Psoas muscle (tissue), 8 donors: ENCODE data around the gene RPS6KL1. TPM values are rescaled to one million over a fixed set of nuclear protein-coding genes. Genes with fewer than 3 reads are reported as not detected.

Experiments
- ATAC-seq, 4 donors: fragments of 200-7000 bp; cut with Tn5 transposase; one replicate each; pipeline ENCODE4 v1.9.1; 2020; ENCODE audit warnings: moderate library complexity in 3 of 4, mild to moderate bottlenecking in 2 of 4
- DNase-seq, 2 donors: peaks; one replicate each; pipeline ENCODE4 v3.0.0-alpha.2; 2020
- H3K27ac ChIP-seq: fragments of 200-600 bp; one replicate; pipeline ENCODE4 v1.8.0; 2022
- H3K27me3 ChIP-seq, 3 donors: fragments of 200-600 bp in 1 of 3; one replicate each; pipeline versions ENCODE4 v1.6.1 to v1.8.0; 2013 to 2022; ENCODE audit warnings: low read length in 2 of 3, mild to moderate bottlenecking in 2 of 3, moderate library complexity in 1 of 3; ENCODE audit not compliant: insufficient read depth in 3 of 3
- H3K36me3 ChIP-seq, 2 donors: fragments of 200-600 bp in 1 of 2; one replicate each; pipeline versions ENCODE4 v1.6.1 to v1.8.0; 2013 to 2022; ENCODE audit warnings: low read depth in 1 of 2, mild to moderate bottlenecking in 1 of 2, moderate library complexity in 1 of 2; ENCODE audit not compliant: insufficient read depth in 1 of 2
- H3K4me1 ChIP-seq: fragments of 200-600 bp; one replicate; pipeline ENCODE4 v1.8.0; 2022
- H3K4me3 ChIP-seq: fragments of 200-600 bp; one replicate; pipeline ENCODE4 v1.8.0; 2022; ENCODE audit warnings: mild to moderate bottlenecking
- H3K9me3 ChIP-seq: fragments of 200-600 bp; one replicate; pipeline ENCODE4 v1.8.0; 2022
- WGBS, 3 donors: extraction: QIAGEN DNeasy Blood & Tissue Kit; methylation state at CpG; one replicate each; pipeline versions ENCODE4 v1.1.6 to v1.1.7; 2013; 5-methylcytosine and 5-hydroxymethylcytosine counted together
- intact Hi-C, 2 donors: fragments of 100-400 bp; cut with DNase I; formaldehyde crosslinking; loops; one replicate each; pipeline versions ENCODE4 v1.11.0 to v1.14.2; 2022
- polyA plus RNA-seq, 3 donors: library from polyadenylated mRNA; stranded (reverse); fragments of 200-250 nt; gene quantifications; one replicate each; pipeline ENCODE4 v1.2.3, GENCODE V29; 2013
- total RNA-seq, 4 donors: library from RNA; stranded (reverse); fragmentation: NEBNext Ultra II Directional in 2 of 4; extraction: Animal tissue kit (Norgen Biotek cat#: 25700) in 2 of 4; gene quantifications; one replicate each; pipeline versions ENCODE4 v1.2.1 to v1.2.4, GENCODE V29; 2021 to 2023
- TF ChIP-seq, protein P1 (sequence below): fragments of 200-600 bp; IDR thresholded peaks from one replicate; pipeline ENCODE4 v1.8.0; 2022; ENCODE audit warnings: antibody characterized with exemption
- donor health status: healthy with polysubstance abuse.
- donor health status: DM: no; HTN: no; CAD: no; lungs with moderate emphysema.
- donor health status: Bipolar disorder and iron deficiency.
- donor health status: healthy.
- donor health status: DM: yes; HTN: yes; CAD: no.
- donor health status: DM: no; HTN: no; CAD: no.
- donor health status: DM: no; HTN: no; CAD: no.
- donor health status: DM: yes; HTN: yes; CAD: no.

Gene RPS6KL1
- total and polyA plus RNA-seq, 7 donors = 9.4 to 34.1 (median 25.6) TPM

DNA sequence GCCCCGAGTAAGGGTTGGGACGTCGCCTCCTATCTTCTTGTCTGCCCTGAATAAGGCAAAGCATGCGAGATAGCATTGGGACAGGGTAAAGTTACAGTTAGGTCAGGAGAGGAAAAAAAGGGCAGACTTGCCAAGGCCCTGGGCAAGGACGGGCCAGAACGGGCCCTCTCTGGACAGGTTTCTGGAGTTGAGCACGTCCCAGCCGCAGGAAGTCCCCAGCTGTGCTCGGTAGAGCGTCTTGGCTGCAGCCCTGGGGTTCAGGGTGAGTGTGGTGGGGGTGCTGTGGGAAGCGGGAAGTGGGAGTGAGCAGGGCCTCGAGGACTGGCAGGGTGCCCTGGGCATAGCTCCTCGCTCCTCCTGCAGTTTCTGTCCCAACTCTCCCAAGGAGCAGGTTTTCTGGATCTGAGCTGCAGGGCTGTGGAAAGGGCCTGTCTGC, 5.4 kb downstream of the RPS6KL1 start:
- H3K4me1 ChIP-seq = peaks cover 43% of the 10 kb centered on the region
- TF ChIP-seq, protein P1, sequence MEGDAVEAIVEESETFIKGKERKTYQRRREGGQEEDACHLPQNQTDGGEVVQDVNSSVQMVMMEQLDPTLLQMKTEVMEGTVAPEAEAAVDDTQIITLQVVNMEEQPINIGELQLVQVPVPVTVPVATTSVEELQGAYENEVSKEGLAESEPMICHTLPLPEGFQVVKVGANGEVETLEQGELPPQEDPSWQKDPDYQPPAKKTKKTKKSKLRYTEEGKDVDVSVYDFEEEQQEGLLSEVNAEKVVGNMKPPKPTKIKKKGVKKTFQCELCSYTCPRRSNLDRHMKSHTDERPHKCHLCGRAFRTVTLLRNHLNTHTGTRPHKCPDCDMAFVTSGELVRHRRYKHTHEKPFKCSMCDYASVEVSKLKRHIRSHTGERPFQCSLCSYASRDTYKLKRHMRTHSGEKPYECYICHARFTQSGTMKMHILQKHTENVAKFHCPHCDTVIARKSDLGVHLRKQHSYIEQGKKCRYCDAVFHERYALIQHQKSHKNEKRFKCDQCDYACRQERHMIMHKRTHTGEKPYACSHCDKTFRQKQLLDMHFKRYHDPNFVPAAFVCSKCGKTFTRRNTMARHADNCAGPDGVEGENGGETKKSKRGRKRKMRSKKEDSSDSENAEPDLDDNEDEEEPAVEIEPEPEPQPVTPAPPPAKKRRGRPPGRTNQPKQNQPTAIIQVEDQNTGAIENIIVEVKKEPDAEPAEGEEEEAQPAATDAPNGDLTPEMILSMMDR = no peak
- H3K9me3 ChIP-seq = no peaks in the 10 kb centered on the region
- DNase-seq (peak; percentile 80 to 89), ATAC-seq (peak; percentile 50 to 76 (median 68))
- 4 to 8% (median 8%) methylated on average over 13 of the region's 13 CpGs for WGBS, 3 donors
- H3K27me3 ChIP-seq = no peaks in the 10 kb centered on the region
- intact Hi-C loops = loop anchor here in 1 of 2 donors (10.0 kb wide), 1 partner anchor 107 kb away; no protein-coding TSS in a partner anchor
- peaks cover 0 to 28% of the 10 kb centered on the region in 2 donors for H3K36me3 ChIP-seq
- H3K27ac ChIP-seq = peak overlapping the region; percentile 93
- peak overlapping the region; percentile 18 for H3K4me3 ChIP-seq

DNA sequence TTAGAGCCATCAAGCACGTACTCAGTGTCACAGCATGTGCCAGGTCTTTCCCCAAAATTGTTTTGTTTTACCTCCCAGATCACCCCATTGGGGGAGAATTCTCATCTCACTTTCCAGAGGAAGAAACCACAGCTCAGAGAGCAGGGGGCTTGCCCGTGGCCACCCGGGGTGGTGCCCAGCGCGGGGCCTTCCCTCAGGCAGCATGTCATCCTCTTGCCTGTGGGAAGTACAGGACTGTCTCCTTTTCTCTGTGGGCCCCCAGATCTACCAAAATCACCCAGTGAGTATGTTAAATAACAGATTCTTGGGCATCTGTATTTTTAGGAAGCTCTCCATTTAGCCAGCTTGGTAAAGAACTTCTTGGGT, 5.9 kb downstream of the RPS6KL1 start:
- Histone ChIP-seq H3K4me3 (peak overlapping the region; percentile 18), H3K4me1 (peaks cover 39% of the 10 kb centered on the region), H3K27ac (peak overlapping the region; percentile 93), H3K9me3 (no peaks in the 10 kb centered on the region), H3K36me3 (peaks cover 0 to 28% of the 10 kb centered on the region in 2 donors), H3K27me3 (no peaks in the 10 kb centered on the region)
- ATAC-seq = peak; percentile 3 to 30 (median 22)
- DNase-seq = no peak
- TF ChIP-seq, protein P1 = no peak
- intact Hi-C loops = loop anchor here in 1 of 2 donors (10.0 kb wide), 1 partner anchor 108 kb away; no protein-coding TSS in a partner anchor
- WGBS, 3 donors = 42 to 65% (median 42%) methylated on average over 5 of the region's 5 CpGs

DNA sequence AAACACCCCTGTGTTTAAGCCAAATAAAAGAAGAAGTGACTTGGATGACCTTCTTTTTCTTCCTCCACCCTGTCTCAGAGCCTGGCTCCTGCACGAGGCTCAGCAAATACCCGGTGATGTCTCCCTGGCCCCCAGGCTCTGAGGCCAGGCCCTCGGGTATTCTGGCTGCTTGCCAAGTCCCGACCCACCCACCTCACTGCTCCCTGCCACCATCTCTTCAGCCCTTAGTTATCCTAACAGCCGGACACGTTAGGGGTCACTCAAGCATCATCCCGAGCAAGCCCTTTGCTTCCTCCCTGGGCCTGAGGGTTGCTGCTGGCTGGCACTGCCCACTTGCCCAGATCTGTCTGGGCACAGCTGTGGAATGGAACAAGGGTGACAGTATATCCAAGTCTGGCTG, 7.2 kb downstream of the RPS6KL1 start:
- DNase-seq = no peak
- H3K27ac ChIP-seq = peak overlapping the region; percentile 93

DNA sequence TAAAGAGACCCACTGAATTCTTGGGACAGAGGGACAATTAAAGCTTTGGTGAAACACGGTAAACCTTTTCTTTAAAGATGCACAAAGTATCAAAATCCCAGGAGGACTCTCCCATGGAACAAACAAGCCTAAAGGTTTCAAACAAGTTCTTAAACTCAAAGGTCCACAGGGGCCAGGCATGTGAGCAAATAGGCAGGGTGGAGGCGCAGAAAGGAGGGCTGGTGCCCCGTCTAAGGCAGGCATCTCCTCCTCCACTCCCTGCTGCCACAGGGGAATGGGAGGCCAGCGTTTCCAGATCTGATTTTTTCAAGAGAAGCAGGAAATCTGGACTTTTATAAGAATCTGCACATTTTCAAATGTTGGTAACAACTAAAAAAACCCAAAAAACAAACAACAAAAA, 7.6 kb downstream of the RPS6KL1 start:
- TF ChIP-seq, protein P1 = no peak
- no peaks in the 10 kb centered on the region for H3K27me3 ChIP-seq
- peaks cover 0 to 17% of the 10 kb centered on the region in 2 donors for H3K36me3 ChIP-seq
- no peak overlapping the region for H3K4me3 ChIP-seq
- intact Hi-C loops = loop anchor here (2.0 to 10.0 kb wide), 2 partner anchors 109 to 173 kb away; no protein-coding TSS in a partner anchor
- WGBS, 3 donors = 79 to 82% (median 81%) methylated on average over 4 of the region's 4 CpGs
- ATAC-seq (no peak), DNase-seq (no peak)
- H3K27ac ChIP-seq = peak overlapping the region; percentile 93
- H3K9me3 ChIP-seq = no peaks in the 10 kb centered on the region
- peaks cover 35% of the 10 kb centered on the region for H3K4me1 ChIP-seq

More for the DNA sequence above, 7.2 kb downstream of the RPS6KL1 start:
- WGBS, 3 donors = 34 to 52% (median 40%) methylated on average over 7 of the region's 7 CpGs
- Histone ChIP-seq H3K9me3 (no peaks in the 10 kb centered on the region), H3K4me3 (no peak overlapping the region), H3K27me3 (no peaks in the 10 kb centered on the region), H3K4me1 (peaks cover 35% of the 10 kb centered on the region), H3K36me3 (peaks cover 0 to 21% of the 10 kb centered on the region in 2 donors)
- ATAC-seq = no peak
- TF ChIP-seq, protein P1 = no peak
- intact Hi-C loops = loop anchor here (2.0 to 10.0 kb wide), 2 partner anchors 109 to 173 kb away; no protein-coding TSS in a partner anchor
